HUES64 (cell line): ENCODE measurements around the gene GBF1.

ENCODE experiments used
- H3K27ac ChIP-seq: 2 replicates; pipeline ENCODE4 v1.7.0; 2013; ENCODE audit warnings: low read depth, low read length, inconsistent platforms
- H3K27me3 ChIP-seq: 2 replicates; pipeline ENCODE4 v1.6.1; 2013; ENCODE audit warnings: mild to moderate bottlenecking, low read length; ENCODE audit not compliant: insufficient read depth
- H3K36me3 ChIP-seq: 2 replicates; pipeline ENCODE4 v1.6.1; 2013; ENCODE audit warnings: mild to moderate bottlenecking, low read length; ENCODE audit not compliant: insufficient read depth
- H3K4me1 ChIP-seq: 2 replicates; pipeline ENCODE4 v1.6.1; 2013; ENCODE audit warnings: mild to moderate bottlenecking, low read length, moderate library complexity; ENCODE audit not compliant: insufficient read depth
- H3K4me3 ChIP-seq: 2 replicates; pipeline ENCODE4 v1.5.1; 2013; ENCODE audit warnings: mild to moderate bottlenecking, low read length, moderate library complexity
- H3K9ac ChIP-seq: 2 replicates; pipeline ENCODE4 v1.6.1; 2013; ENCODE audit warnings: mild to moderate bottlenecking, low read depth, low read length
- H3K9me3 ChIP-seq: 2 replicates; pipeline ENCODE4 v1.6.1; 2013; ENCODE audit warnings: low read depth, low read length; ENCODE audit not compliant: insufficient read depth
- WGBS: fragments of 150-250, 120-280 bp; methylation state at CpG from one replicate; pipeline ENCODE4 v1.1.7; 2013; ENCODE audit warnings: missing lambda C conversion rate; 5-methylcytosine and 5-hydroxymethylcytosine counted together

The GBF1 gene

GRCh38 chr10:102274062-102274461, 28.7 kb downstream of the GBF1 start:
- no peak overlapping the region for H3K27ac ChIP-seq
- no peaks in the 10 kb centered on the region for H3K4me1 ChIP-seq
- no peak overlapping the region for H3K9ac ChIP-seq
- no peaks in the 10 kb centered on the region for H3K9me3 ChIP-seq
- no peak overlapping the region for H3K4me3 ChIP-seq
- WGBS = 92% methylated on average over 1 of the region's 1 CpG
- no peaks in the 10 kb centered on the region; the same call in 1 of the 2 replicates for H3K36me3 ChIP-seq
- H3K27me3 ChIP-seq = no peaks in the 10 kb centered on the region

GRCh38 chr10:102275343-102275742, 30.0 kb downstream of the GBF1 start:
- 0 out of 2 replicates have a peak, but pooled peaks cover 1% of the 10 kb centered on the region for H3K4me1 ChIP-seq
- no peaks in the 10 kb centered on the region for H3K9me3 ChIP-seq
- no peak overlapping the region for H3K9ac ChIP-seq
- H3K4me3 ChIP-seq = no peak overlapping the region
- H3K36me3 ChIP-seq = no peaks in the 10 kb centered on the region; the same call in 1 of the 2 replicates
- whole genome bisulfite sequencing = 97% methylated on average over 2 of the region's 2 CpGs
- no peak overlapping the region for H3K27ac ChIP-seq
- H3K27me3 ChIP-seq = no peaks in the 10 kb centered on the region

- Histone ChIP-seq H3K9me3 (no peaks in the 10 kb centered on the region), H3K9ac (no peak overlapping the region), H3K36me3 (no peaks in the 10 kb centered on the region; the same call in 1 of the 2 replicates), H3K27me3 (no peaks in the 10 kb centered on the region), H3K27ac (no peak overlapping the region), H3K4me3 (no peak overlapping the region), H3K4me1 (peaks cover 6% of the 10 kb centered on the region; the same call in 1 of the 2 replicates)
Measured at GRCh38 chr10:102279104-102279503, 33.8 kb downstream of the GBF1 start.

- H3K27me3 ChIP-seq = no peaks in the 10 kb centered on the region
- H3K27ac ChIP-seq = no peak overlapping the region
- no peak overlapping the region for H3K9ac ChIP-seq
- H3K4me1 ChIP-seq = peaks cover 6% of the 10 kb centered on the region; the same call in 1 of the 2 replicates
- WGBS = 85% methylated on average over 3 of the region's 3 CpGs
- no peaks in the 10 kb centered on the region; the same call in 1 of the 2 replicates for H3K36me3 ChIP-seq
- H3K4me3 ChIP-seq = no peak overlapping the region
- H3K9me3 ChIP-seq = no peaks in the 10 kb centered on the region
Measured at GRCh38 chr10:102280397-102281101, 35.2 kb downstream of the GBF1 start.

- Histone ChIP-seq H3K4me3 (no peak overlapping the region), H3K4me1 (peaks cover 6% of the 10 kb centered on the region; the same call in 1 of the 2 replicates), H3K27ac (no peak overlapping the region), H3K9me3 (no peaks in the 10 kb centered on the region), H3K27me3 (no peaks in the 10 kb centered on the region), H3K9ac (no peak overlapping the region), H3K36me3 (no peaks in the 10 kb centered on the region; the same call in 1 of the 2 replicates)
- 97% methylated on average over 3 of the region's 3 CpGs for WGBS
Measured at GRCh38 chr10:102281102-102281487, 35.8 kb downstream of the GBF1 start.

- WGBS = 62% methylated on average over 2 of the region's 2 CpGs
- H3K4me3 ChIP-seq = no peak overlapping the region
- no peaks in the 10 kb centered on the region for H3K36me3 ChIP-seq
- no peak overlapping the region for H3K9ac ChIP-seq
- no peaks in the 10 kb centered on the region for H3K27me3 ChIP-seq
- H3K27ac ChIP-seq = no peak overlapping the region
- peaks cover 6% of the 10 kb centered on the region; the same call in 1 of the 2 replicates for H3K4me1 ChIP-seq
- no peaks in the 10 kb centered on the region for H3K9me3 ChIP-seq
Measured at GRCh38 chr10:102283488-102283887, 38.2 kb downstream of the GBF1 start.

- 91% methylated on average over 2 of the region's 2 CpGs for WGBS
- H3K27ac ChIP-seq = no peak overlapping the region
- H3K9me3 ChIP-seq = no peaks in the 10 kb centered on the region
- no peak overlapping the region for H3K4me3 ChIP-seq
- H3K4me1 ChIP-seq = peaks cover 6% of the 10 kb centered on the region; the same call in 1 of the 2 replicates
- no peaks in the 10 kb centered on the region for H3K27me3 ChIP-seq
- H3K36me3 ChIP-seq = no peaks in the 10 kb centered on the region
- no peak overlapping the region for H3K9ac ChIP-seq
Measured at GRCh38 chr10:102283890-102284289, 38.6 kb downstream of the GBF1 start.

GRCh38 chr10:102284531-102284930, 39.2 kb downstream of the GBF1 start:
- H3K9me3 ChIP-seq = no peaks in the 10 kb centered on the region
- H3K4me3 ChIP-seq = no peak overlapping the region
- no peak overlapping the region for H3K27ac ChIP-seq
- peaks cover 6% of the 10 kb centered on the region; the same call in 1 of the 2 replicates for H3K4me1 ChIP-seq
- H3K36me3 ChIP-seq = no peaks in the 10 kb centered on the region
- WGBS = 100% methylated on average over 1 of the region's 2 CpGs
- H3K9ac ChIP-seq = no peak overlapping the region
- H3K27me3 ChIP-seq = no peaks in the 10 kb centered on the region

- H3K9ac ChIP-seq = no peak overlapping the region
- no peak overlapping the region for H3K27ac ChIP-seq
- H3K36me3 ChIP-seq = no peaks in the 10 kb centered on the region
- peaks cover 6% of the 10 kb centered on the region; the same call in 1 of the 2 replicates for H3K4me1 ChIP-seq
- H3K9me3 ChIP-seq = no peaks in the 10 kb centered on the region
- no peak overlapping the region for H3K4me3 ChIP-seq
- no peaks in the 10 kb centered on the region for H3K27me3 ChIP-seq
- WGBS = 94% methylated on average over 1 of the region's 2 CpGs
Measured at GRCh38 chr10:102285133-102285532, 39.8 kb downstream of the GBF1 start.

- WGBS = 96% methylated on average over 2 of the region's 2 CpGs
- Histone ChIP-seq H3K27ac (no peak overlapping the region), H3K4me3 (no peak overlapping the region), H3K9ac (no peak overlapping the region), H3K27me3 (no peaks in the 10 kb centered on the region), H3K9me3 (no peaks in the 10 kb centered on the region), H3K36me3 (no peaks in the 10 kb centered on the region), H3K4me1 (no peaks in the 10 kb centered on the region)
Measured at GRCh38 chr10:102286216-102286615, 40.9 kb downstream of the GBF1 start.

GRCh38 chr10:102287538-102287937, 42.2 kb downstream of the GBF1 start:
- no peak overlapping the region for H3K4me3 ChIP-seq
- H3K27me3 ChIP-seq = no peaks in the 10 kb centered on the region
- no peaks in the 10 kb centered on the region for H3K36me3 ChIP-seq
- no peak overlapping the region for H3K27ac ChIP-seq
- H3K9ac ChIP-seq = no peak overlapping the region
- no peaks in the 10 kb centered on the region for H3K4me1 ChIP-seq
- H3K9me3 ChIP-seq = no peaks in the 10 kb centered on the region
